RPMI7951 (cell line): ENCODE results near the gene DNAH14. TPM values are rescaled to one million over a fixed set of nuclear protein-coding genes. Genes with fewer than 3 reads are reported as not detected.
"Not testable (repeated sequence)": the region's sequence is repeated elsewhere in the genome, so short reads cannot be mapped to it uniquely, and the experiment has no call there.

ENCODE experiments used
- DNase-seq: peaks from one replicate; pipeline ENCODE4 v3.0.0-alpha.2; 2012; ENCODE audit warnings: low read depth
- total RNA-seq: library from RNA; depleted of rRNA; stranded (reverse); fragments of >200 nt; shearing (Covaris generic); gene quantifications from 2 replicates; pipeline ENCODE4 v1.2.3, GENCODE V29; 2014

The DNAH14 gene
- total RNA-seq, 1 experiment from 2014 or later = 19.7 TPM

DNA sequence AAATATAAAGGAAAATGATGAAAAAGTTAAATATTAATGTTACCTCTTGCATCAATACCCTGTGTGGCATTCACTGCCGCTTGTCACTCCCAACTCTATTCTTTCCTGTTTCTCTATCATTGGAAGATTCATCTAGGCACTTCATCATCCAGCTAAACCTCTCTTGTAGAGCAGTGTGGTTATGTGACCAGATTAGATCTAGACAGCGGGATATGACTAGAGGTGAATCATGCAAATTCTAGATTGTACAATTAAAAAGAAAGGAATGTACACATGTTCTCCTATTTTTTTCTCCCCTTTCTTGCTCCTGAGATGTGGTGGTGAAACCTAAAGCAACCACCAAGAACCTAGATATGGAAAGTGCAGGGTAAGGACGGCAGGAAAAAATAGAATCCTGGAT is 324.3 kb downstream of the DNAH14 start:
- peak; percentile 72 for DNase-seq

- DNase-seq = no peak
Measured at GRCh38 chr1:225254676-225255075, 325.2 kb downstream of the DNAH14 start.

- no peak for DNase-seq
Measured at GRCh38 chr1:225257081-225257480, 327.6 kb downstream of the DNAH14 start.

GRCh38 chr1:225258811-225259210 is 329.3 kb downstream of the DNAH14 start:
- DNase-seq = no peak

GRCh38 chr1:225259542-225259941 is 330.1 kb downstream of the DNAH14 start:
- no peak for DNase-seq

- DNase-seq = no peak
Measured at GRCh38 chr1:225260319-225260718, 330.8 kb downstream of the DNAH14 start.

DNA sequence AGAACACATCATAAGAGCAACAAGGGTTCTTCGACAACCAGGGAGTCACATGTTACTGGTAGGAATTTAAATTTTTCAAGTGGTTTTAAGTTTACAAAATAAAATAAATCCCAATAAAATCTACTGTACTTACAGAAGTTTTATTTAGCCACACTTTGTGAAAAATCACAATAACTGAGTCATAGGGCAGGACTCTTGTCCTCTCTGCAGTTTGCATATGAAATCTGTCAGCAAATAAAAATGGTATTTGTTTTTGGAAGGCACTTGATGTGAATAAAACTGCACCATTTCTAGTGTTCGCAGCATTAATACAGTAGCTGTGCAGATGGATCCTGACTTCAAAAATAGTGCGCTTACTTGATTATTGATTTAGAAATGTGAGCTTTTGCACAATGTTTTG is 348.0 kb downstream of the DNAH14 start:
- no peak for DNase-seq

DNA sequence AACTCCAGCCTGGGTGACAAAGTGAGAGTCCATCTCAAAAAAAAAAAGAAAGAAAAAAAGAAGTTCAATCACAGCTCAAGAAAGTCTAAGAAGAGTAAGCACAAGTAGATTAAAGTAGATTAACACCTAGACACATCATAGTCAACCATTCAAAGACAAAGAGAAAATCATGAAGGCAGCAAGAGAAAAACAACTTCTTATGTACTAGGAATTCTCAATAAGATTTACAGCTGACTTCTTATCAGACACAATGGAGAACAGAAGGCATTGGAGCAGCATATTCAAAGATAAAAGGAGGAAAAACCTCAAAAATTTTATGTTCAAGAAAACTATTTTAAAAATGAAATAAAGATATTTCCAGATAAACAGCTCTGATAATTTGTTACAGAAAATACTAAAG is 351.1 kb downstream of the DNAH14 start:
- DNase-seq = no peak

DNA sequence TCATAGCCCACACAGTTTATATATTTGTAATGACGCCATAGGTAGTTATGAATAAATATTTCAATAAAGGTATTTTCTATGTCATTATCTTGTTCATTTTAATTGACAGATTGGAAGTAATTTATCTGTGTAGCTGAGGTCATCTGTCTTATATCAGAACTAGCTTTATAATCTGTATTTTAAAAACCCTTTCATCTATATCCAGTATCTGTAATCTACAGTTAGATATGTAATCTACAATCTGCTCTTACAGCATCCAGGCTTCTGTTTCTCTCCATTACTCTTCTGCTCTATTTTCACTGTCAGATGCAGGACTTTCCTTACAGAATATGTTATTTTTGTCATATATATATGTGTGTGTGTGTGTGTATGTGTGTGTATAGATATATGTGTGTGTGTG is 360.8 kb downstream of the DNAH14 start:
- no peak for DNase-seq

GRCh38 chr1:225299624-225300023 is 370.1 kb downstream of the DNAH14 start:
- DNase-seq = peak; percentile 9

GRCh38 chr1:225300381-225300780 is 370.9 kb downstream of the DNAH14 start:
- no peak for DNase-seq

- DNase-seq = no peak
Measured at GRCh38 chr1:225304996-225305395, 375.5 kb downstream of the DNAH14 start.

DNA sequence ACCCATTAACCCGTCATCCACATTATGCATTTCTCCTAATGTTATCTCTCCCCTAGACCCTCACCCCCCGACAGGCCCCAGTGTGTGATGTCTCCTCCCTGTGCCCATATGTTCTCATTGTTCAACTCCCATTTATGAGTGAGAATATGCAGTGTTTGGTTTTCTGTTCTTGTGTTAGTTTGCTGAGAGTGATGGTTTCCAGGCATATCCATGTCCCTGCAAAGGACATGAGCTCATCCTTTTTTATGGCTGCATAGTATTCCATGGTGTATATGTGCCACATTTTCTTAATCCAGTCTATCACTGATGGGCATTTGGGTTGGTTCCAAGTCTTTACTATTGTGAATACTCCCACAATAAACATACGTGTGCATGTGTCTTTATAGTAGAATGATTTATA is 381.1 kb downstream of the DNAH14 start:
- DNase-seq = not testable (repeated sequence)

- DNase-seq = peak; percentile 37
Measured at GRCh38 chr1:225318706-225319575, 389.5 kb downstream of the DNAH14 start.

DNA sequence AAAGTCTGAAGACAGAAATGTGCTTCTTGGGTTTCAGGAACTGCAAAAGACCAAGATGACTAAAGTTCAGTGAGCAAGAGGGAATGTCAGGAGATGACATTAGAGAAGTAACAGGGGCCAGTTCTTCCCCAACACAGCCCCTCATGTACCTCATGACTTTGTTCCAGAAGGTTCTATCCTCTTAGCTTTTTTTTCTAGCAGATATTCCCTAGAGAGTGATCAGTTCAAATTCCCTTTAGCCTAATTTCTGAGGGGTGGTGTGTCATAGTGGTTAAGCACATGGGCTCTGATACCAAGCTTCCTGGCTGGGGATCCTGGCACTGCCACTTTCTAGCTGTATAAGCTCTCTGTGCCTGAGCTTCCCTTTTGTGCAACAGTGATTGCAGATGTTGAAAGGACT is 390.4 kb downstream of the DNAH14 start:
- DNase-seq = no peak

DNA sequence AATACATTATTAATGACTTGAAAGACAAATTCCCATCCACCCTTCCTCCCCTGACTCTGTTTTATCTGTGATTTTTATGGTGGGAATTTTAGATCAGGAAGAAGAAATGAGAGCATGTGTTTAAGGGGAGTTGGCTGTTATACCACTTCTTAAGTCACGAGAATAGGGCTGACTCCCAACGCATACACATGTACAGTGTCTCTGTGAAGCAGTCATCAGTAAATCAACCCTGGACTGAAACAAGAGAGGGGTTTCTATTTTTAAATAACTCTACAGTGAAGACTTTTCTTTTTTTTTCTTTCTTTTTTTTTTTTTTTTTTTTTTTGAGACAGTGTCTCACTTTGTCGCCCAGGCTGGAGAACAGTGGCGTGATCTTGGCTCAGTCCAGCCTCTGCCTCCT is 392.3 kb downstream of the DNAH14 start:
- no peak for DNase-seq

- peak; percentile 3 for DNase-seq
Measured at GRCh38 chr1:225329041-225329440, 399.6 kb downstream of the DNAH14 start.

DNA sequence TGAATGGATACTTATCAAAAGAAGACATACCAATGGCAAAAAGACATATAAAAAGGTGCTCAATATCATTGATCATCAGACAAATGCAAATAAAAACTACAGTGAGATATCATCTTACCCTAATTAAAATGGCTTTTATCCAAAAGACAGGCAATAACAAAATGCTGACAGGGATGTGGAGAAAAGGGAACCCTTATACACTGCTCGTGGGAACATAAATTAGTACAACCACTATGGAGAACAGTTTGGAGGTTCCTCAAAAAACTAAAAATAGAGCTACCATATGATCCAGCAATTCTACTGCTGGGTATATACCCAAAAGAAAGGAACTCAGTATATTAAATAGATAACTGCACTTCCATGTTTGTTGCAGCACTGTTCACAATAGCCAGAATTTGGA is 400.5 kb downstream of the DNAH14 start:
- not testable (repeated sequence) for DNase-seq

GRCh38 chr1:225332686-225333085 is 403.2 kb downstream of the DNAH14 start:
- no peak for DNase-seq

GRCh38 chr1:225335098-225335778 is 405.8 kb downstream of the DNAH14 start:
- not testable (repeated sequence) for DNase-seq

DNA sequence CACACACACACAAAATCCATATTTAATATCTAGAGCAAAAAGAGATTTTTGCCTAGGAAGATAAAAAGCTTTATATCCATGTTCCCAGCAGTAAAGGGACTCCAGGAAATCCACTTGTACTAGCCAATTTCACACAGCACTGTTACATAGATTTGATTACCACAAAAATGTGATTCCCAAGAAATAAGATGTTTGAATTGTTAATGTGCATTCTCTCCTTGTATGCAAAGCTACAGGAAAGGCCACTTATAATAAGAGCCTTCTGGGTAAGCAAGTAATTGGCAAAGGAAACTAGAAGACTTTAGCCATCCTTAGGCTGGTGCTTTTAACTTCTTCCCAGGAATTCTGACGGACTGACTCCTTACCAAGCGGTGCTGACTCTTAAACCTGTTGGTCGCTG is 409.1 kb downstream of the DNAH14 start:
- no peak for DNase-seq

DNA sequence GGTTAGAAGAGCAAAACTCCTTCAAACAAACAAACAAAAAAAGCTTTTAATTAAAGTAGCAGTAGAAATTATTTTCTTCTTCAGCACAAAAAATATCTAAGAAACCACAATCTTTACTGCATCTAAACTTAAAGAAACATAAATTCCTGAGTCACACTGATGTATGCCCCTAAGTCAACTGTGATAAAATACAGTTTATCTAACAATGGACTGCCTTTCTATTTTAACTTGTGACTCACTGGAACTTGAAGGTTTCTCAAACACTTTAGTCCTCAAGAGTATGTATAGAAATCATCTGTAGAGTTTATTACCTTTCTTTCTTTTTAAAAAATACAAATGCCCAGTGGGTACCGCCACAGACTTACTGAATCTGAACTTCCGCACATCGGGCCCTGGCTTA is 412.2 kb downstream of the DNAH14 start:
- no peak for DNase-seq

DNA sequence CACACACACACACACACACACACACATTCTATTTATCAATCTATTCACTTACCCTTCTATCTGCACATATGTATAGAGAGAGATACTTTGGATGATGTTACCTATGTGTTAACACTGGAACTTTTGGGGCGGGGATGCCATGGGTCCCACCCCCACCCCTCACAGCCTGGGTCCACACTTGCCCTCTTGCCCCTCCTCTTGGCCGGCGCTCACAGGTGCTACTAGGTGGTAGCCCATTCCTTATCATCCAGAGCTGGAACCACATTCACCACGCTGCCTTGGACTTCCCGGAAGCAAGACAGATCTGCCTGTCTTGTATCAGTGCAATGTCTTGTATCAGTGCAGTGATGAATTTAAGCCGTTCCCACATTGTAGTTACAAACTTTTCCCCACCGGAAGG is 413.2 kb downstream of the DNAH14 start:
- DNase-seq = no peak
